Stimulated activated CD4-positive, alpha-beta T cell treated with anti-CD3 and anti-CD28 coated beads, Interleukin-2, amount 100 ng/mL, for 24 hours (primary cell): ENCODE data around the gene PHAF1.
A peak's percentile ranks its signal among the peaks of the same experiment; 100 is the strongest.

Experiments used
- DNase-seq, 2 donors: peaks; one replicate each; pipeline ENCODE4 v3.0.0-alpha.2; 2020

The PHAF1 gene

GRCh38 chr16:67184453-67184994, 74.8 kb downstream of the PHAF1 start:
- DNase-seq, result peak in 1 of 2 donors; percentile 57

- peak; percentile 90 for DNase-seq
Measured at GRCh38 chr16:67184995-67185650, 75.4 kb downstream of the PHAF1 start.

- no peak for DNase-seq
Measured at GRCh38 chr16:67185651-67186134, 76.0 kb downstream of the PHAF1 start.

GRCh38 chr16:67186550-67186950, 76.8 kb downstream of the PHAF1 start:
- DNase-seq, result no peak

- DNase-seq, result no peak
Measured at GRCh38 chr16:67187175-67187890, 77.6 kb downstream of the PHAF1 start.

- DNase-seq, result no peak
Measured at GRCh38 chr16:67188323-67188722, 78.6 kb downstream of the PHAF1 start.

GRCh38 chr16:67188798-67189197, 79.1 kb downstream of the PHAF1 start:
- DNase-seq, result no peak

- no peak for DNase-seq
Measured at GRCh38 chr16:67190041-67190440, 80.3 kb downstream of the PHAF1 start, which contains the start of gene EXOC3L1. Gene EXOC3L1 (minus strand): TSS chr16:67190136. CDS start chr16:67189676, 460 bp downstream.

GRCh38 chr16:67190448-67191399, 81.0 kb downstream of the PHAF1 start:
- DNase-seq, result no peak

- no peak for DNase-seq
Measured at GRCh38 chr16:67191411-67191994, 81.8 kb downstream of the PHAF1 start.

- DNase-seq, result peak; percentile 89 to 92
Measured at GRCh38 chr16:67191995-67192681, 82.4 kb downstream of the PHAF1 start, which contains the start of gene E2F4. Gene E2F4 (plus strand): TSS chr16:67192155. CDS start chr16:67192228, 73 bp downstream.

- no peak for DNase-seq
Measured at GRCh38 chr16:67192781-67193361, 83.1 kb downstream of the PHAF1 start.

GRCh38 chr16:67193536-67193935, 83.8 kb downstream of the PHAF1 start:
- DNase-seq, result no peak

GRCh38 chr16:67194260-67194659, 84.5 kb downstream of the PHAF1 start:
- no peak for DNase-seq

- DNase-seq, result no peak
Measured at GRCh38 chr16:67195676-67196075, 85.9 kb downstream of the PHAF1 start.

- DNase-seq, result no peak
Measured at GRCh38 chr16:67196881-67197280, 87.1 kb downstream of the PHAF1 start.

- DNase-seq, result no peak
Measured at GRCh38 chr16:67197704-67198103, 88.0 kb downstream of the PHAF1 start.
